GM19023 (cell line): Measurements from ENCODE around the gene FAT1.

Source experiments
- ATAC-seq: cut with Tn5 transposase; IDR thresholded peaks from one replicate; pipeline ENCODE4 v1.9.1; 2021; ENCODE audit warnings: mild to moderate bottlenecking, moderate library complexity; ENCODE audit not compliant: unreplicated experiment

Gene FAT1

DNA sequence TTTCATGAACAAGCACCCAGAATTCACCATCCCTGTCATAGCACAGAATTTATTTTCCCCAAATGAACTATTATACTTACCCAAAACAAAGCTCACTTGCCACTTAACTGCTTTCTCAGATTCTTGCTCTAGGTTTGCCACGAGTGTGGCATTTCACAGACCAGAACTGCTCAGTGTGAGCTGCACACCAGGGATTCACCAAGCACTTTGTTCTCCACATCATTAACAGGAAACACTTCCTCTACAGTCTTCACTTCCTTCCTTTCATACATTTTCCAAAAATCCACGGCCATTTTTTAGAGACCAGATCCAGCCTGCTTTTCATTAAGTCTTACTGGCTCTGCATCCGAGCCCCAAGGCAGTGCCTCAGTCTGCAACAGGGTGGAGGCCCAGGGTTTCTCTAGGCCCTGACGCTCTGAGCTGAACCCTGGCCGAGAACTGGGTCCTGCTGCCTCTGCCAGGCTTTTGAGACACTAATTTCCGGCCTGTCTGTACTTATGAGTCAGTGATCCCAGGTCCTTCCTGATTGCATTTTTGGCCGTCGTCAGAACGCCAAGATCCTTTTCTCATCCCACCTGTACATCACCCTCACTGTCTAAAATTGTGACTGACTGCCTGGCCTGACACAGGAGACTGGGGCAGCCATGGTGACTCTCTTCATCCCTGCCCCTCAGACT lies 100.7 kb downstream of the FAT1 start:
- ATAC-seq: no peak

DNA sequence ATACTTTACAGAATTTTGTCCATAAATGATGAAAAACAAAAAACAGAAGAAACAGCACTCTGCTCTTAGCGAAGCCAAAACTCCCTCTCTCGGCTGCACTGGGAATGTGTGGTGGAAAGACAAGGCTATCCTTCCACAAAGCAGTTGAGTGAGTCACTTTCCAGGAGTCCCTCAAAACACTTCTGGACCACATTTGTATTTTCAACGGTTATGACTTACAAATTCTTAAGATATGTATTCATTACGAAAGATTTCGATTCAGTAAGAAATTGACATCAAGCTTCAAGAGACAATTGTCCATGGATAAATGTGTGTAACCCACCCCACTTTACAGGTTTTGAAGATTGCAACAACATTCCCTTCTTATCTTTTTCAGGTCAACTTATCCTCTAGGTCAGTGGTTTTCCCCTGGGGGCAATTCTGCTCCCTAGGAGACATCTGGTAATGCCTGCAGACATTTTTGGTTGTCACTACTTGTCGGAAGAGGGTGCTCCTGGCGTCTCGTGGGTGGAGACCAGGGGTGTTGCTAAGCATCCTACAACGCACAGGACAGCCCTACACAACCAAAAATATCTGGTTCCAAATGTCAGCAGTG lies 101.6 kb downstream of the FAT1 start:
- no peak for ATAC-seq

DNA sequence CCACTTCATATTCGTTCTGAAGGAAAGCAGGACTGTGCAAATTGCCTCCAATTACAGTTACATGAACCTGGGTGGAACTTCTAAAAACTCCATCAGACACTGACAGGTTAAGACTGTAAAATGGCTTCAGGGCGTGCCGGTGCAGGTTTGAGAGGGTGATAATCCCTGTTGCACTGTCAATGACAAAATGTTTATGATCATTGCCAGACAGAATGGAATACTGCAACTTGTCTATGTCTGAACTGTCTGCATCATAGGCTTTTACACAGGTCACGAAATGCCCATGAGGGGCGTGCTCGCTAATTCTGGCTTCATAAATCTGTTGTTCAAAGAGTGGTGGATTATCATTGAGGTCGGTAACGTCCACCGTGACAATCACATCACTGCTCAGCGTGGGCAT lies 104.6 kb downstream of the FAT1 start:
- no peak for ATAC-seq

DNA sequence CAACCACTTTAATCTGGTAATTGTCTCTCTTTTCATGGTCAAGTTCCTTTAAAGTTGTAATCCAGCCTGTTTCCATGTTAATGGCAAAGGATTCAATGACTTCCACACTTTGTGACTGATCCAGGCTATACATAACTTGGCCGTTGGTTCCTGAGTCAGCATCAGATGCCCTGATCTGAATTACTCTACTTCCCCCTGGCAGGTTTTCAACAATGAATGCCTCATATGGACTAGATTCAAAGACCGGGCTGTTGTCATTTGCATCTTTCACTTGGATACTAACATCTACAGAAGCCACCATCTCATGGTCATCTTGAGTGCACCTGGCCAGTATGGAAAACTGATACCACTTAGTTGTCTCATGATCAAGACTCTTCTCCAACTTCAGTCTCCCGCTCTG lies 105.7 kb downstream of the FAT1 start:
- no peak for ATAC-seq

DNA sequence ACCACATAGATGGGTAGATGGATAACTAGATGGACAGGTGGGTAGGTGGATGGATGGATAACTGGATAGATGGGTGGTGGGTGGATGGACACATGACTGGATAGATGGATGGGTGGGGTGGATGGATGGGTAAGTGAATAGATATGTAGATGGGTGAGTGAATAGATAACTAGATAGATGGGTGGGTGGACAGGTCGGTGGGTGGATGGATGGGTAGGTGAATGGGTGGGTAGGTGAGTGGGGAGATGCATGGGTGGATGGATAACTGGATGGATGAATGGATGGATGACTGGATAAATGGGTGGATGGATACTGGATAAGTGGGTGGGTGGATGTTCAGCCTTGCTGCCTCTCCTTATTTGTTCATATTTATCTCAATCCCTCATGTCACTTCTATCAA lies 116.2 kb downstream of the FAT1 start:
- no peak for ATAC-seq

DNA sequence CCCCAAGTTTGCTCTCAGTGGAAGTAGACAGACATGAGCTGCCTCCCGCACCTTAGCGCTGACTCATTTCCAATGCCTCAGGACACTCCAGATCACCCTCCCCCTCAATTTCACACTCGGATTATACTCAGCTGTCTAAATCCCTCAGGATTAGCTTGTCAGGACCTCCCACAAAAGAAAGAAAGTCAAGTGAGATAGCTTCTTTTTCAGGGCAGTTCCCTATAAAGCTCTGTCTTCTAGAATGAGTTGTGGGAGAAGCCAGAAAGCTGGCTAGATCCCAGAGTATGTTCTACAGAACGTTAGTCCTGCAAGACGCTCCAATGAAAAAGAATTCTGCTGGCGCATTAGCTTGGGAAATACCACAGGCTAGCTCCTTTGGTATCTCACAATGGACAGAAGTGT lies 117.1 kb downstream of the FAT1 start:
- ATAC-seq: no peak

DNA sequence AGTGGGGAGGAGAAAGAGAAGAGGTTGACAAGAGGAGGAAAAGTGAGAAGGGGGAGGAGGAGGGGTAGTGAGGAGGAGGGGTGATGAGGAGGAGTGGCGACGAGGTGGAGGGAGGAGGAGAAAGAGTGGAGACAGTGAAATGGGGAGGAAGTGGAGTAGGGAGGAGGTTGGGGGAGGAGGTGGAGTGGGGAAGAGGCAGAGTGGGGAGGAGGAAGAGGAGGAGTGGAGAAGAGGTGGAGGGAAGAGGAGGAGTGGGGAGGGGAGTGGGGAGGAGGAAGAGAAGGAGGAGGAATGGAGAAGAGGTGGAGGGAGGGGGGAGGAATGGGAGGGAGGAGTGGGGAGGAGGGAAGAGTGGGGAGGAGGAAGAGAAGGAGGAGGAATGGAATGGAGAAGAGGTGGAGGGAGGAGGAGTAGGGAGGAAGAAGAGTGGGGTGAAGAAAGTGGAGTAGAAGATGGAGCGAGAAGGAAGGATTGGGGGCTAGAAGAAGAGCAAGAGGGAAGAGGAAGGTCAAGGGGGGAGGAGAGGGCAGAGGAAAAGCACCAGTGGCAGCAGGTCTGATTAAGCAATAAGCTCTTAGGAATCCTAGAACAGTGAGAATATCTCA lies 118.3 kb downstream of the FAT1 start:
- no peak for ATAC-seq

DNA sequence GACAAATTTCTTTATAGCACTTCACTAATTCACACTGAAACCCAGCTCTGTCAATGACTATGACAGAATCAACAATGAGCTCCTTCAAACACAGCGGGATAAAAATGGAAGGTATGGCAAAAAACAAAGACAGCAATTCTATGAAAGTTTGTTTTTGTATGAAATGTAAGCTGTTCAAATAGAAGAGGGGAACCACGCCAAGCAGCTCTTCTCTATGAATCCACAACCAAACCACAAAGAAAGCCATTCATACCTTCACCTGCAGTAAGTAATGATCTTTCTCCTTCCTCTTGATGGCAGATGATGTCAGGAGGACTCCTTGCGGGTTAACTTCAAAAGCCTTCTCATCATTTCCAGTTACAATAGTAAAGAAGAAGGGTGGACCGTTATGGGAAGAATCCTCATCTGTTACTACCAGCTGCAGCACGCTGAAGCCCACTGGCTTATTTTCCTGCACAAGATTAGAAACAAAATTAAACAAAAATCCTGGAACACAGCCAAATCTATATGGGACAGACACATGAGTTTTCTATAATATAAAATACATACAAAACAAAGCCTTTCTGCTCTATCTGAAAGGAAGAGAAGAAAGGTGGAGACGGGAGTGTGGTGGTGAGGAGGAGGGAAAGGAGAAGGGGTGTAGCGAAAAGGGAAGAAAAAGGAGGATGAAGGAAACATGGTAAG lies 119.4 kb downstream of the FAT1 start:
- ATAC-seq: no peak

DNA sequence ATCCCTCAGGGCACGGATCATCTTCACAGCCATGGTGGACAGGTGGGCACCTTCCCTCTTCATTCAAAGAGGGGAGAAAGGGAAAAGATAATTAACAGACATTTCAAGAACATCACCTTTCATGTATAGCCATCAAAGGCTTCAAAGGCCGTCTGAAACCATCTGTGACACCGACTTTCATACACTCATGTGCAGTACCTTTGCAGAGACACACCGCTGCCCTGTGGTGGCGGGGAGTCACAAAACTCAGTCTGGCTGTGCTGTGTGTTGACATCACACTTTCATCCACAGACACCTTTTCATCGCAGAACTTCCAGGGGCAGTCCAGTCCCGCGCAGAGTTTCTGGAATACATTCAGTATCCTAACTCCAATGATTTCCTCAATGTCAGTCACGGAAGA lies 120.7 kb downstream of the FAT1 start:
- ATAC-seq: no peak

DNA sequence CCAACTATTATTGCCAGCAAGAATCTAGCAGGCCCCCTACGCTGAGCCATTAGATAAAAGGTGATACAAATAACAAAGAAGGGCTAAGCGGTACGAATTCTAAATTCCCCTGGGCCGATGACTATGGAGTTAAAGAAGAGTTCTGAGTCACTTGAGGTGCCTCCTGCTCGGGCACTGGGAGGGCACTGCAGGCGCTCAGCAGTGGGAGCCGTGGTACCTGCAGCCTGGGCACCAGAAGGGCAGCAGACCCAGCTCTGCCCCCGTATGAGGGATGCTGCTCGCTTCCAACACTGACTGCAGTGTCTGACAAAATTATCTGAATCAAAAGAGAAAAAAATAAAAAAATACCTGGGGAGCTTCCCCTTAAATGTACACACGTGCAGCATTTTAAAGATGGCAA lies 124.2 kb downstream of the FAT1 start:
- no peak for ATAC-seq

DNA sequence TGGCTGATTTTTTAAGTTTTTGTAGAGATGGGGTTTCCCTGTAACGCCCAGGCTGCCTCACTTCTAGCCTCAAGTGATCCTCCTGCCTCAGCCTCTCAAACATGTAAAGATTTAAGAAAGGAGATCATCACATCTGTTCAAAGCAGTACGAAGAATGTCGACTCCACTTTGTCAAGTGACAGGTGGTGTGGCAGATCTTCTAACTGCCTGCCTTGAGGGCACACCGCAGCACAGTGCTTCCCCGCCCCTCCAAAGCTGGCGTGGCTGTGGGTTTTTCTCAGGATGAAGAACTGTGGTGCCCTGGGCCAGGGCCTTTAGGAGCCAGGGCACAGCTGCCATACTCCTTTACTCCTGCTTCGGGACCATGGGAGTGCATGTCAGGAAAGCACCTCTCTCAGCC lies 125.0 kb downstream of the FAT1 start:
- ATAC-seq: no peak

DNA sequence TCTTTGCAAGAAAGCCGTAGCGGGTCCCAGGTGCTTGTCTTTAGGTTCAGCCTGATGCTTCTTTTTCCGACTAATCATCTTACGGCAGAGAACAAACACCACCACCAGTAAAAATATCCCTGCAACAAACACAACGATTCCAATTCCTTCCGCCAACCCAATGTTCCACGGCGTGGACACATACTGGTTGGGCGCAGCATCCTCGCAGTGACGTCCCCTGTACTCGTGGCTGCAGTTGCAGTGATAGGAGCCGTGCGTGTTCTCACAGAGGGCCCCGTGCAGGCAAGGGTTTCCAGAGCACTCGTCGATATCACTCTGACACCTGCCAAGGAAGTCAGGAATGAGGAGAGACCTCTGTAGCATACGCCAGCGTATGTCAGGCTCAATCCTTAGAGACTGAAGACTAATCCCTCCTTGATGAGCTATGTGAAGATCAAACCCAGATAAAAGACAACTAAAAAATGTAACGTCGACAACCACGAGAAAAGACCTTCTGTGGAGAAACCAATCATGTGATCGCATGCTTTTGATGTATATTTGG lies 126.7 kb downstream of the FAT1 start:
- ATAC-seq: no peak

DNA sequence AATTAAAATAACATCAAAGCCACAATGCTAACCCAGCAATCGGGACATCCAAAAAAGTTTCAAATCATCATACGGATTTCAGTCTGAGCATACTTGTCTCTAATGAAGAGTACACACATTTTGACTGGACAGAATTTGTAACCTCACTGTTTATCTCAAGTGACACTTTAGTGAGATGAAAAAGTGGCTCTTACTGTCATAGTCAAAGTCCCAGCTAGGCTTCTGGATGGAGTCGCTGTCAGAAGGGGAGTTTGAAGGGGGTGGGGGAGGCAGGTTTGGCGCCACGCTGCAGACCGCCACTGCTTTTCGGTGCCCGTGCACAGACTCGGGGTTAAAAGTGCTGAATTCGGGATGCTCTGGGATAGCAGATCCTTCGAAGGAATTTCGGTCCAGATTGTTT lies 127.3 kb downstream of the FAT1 start:
- no peak for ATAC-seq

DNA sequence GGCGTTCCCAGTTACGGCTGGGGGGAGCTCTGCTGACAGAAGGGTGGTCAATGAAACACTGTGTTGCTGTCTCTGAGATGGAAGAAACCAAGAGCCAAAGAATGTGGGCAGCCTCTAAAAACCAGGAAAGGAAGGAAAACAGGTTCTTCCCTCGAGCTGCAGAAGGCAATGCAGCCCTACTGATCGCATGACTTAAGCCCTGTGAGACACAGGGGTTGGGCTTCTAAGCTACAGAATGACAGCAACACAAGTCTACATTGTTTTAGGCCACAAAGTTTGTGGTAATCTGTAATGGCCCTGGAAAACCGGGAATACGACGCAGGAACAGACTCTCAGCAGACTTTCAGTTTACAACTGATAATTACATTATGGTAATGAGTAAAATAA lies 130.1 kb downstream of the FAT1 start:
- ATAC-seq: no peak

DNA sequence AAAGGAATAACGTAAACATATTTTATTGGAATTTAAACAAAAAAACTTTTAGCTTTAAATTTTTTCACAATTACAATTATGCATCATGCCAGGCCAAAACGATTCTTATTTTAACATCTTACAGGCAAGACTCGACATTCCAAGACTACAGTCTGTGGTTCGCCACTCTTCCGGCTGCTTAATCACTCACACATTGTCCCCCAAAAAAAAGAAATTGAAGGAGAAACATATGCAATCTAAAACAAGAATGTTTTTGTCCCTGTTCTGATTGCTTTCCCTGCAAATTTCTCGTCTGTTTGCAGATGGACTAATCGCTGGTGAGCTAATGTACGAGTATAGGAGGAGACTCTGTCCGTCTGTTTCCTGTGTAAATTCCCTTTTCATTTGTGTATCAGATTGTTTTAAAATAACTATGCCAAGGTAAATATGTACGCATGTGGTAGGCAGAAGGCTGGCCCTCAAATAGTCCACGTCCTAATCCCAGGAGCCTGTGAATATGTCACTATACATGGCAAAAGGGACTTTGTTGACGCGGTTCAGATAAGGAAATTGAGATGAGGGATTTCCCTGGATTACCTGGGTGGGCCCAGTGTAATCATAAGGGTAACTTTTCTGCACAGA lies 130.6 kb downstream of the FAT1 start:
- ATAC-seq: no peak

DNA sequence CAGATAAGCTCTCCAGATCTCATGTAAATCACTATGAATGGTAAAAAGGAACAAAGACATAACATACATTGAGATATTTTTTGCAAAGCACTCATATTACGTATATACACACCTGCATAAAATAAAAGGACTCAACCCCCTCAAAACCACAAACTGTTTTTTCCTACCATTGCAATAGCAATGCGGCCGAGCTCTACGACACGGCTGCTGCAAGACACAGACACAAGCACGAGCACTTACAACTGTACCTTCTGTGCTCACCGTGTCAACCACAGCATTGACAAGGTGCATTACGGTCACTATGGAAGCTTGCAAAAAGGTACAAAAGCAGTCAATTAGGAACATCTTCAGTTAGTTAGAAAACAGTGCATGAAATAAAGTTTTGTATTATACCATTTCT lies 131.2 kb downstream of the FAT1 start:
- no peak for ATAC-seq

DNA sequence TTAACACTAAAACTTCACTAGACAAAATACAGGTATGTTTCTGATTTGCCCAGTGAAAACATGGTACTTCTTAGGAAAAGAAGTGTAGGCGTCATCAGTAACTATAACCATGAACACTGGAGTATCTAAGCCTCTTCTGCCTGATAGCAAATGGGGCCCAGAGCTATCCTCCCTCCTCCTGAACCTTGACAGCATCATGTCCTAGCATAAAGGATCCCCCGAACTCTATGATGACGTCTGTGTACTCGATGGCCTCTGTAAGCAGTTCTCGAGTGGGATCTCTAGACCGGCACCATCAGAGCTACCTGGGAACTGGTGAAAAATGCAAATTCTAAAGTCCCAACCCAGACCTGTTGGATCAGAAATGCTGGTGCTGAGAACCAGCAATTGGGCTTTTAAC lies 132.0 kb downstream of the FAT1 start:
- no peak for ATAC-seq

DNA sequence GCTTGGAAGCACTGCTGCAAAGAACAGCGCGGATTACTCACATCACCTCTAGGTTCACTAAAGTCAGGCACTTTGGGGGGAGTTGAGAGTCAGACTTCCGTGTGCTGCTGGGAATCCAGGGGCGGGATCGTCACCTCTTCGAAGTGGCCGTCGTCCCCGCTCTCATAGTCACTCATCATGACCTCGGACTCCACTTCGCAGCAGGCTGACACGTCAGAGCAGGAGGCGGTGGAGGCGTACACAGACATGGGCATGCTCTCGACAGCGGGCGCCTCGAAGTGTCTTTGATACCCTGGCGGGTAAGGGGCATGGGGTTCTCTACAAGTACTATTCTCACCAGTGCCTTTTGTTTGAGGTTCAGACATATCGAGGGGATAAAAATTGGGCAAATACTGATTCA lies 135.2 kb downstream of the FAT1 start:
- ATAC-seq: no peak

DNA sequence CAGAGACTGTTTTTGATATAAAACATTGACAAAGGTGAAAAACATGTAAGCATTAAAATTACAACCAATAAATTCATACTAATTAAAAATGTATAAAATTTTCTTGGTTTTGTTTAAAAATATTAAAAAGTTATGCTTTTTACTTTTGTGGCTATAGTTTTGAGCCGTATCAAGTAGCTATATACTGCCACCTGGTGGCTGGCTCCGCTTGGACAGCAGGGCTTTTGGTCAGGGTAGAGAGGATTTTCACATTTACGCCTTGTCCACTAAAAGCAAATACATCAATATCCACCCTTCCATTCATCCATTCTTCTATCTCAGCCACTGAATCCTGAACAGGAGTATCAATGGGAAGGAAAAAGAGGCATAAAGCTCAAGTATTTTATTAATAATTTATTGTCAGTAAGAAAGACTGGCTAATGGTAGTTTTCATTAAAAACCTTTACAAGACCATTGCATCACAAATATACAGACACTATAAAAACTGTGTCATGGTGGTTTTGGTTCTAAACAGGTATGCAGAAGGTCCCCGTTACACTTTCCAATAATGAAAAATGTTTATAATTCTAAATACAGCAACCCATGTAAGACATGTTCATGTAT lies 136.1 kb downstream of the FAT1 start:
- ATAC-seq: peak; percentile 62

DNA sequence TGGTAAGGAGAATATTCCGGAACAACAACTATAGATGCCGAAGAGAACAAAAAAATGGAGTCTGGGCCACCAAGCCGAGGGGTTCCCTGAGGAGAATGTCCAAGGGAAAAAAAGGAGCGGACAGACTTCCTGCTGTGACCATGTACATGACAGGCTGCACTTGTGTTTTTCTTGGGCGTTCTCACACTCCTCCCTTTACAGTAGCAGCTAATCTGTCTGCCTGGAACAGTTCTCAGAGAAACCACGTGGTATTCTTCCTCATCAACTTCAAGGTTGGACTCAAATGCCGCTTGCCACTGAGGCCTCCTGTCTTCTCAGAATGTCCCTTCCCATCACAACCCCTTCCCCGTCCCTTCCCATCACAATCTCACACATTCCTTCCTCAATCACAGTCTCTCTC lies 137.5 kb downstream of the FAT1 start:
- ATAC-seq: no peak

DNA sequence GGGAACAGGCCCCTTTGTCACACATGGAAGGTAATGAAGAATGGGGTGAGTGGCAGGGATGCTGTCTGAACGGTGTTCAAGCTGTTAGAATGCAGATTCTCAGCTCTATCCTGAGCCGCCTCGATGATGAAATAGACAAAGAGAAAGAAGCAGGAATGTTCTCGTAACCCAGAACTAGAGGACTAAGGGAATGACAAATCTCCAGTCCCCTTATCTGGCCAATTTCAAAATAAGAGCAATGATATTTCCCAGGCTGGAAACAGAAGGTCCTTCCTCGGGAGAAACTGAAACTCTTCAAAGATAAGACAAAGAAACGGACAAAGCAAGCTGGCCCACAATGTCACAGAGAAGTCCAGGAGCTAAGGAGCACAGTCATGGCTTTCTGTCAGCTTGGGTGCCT lies 138.7 kb downstream of the FAT1 start:
- no peak for ATAC-seq
